ENCODE results near the gene CFAP46.

The CFAP46 gene

GRCh38 chr10:132942101-132943057, at the start of gene CFAP46:
CFAP46 (minus strand) TSS chr10:132942570; CDS start chr10:132942484, 86 bp downstream.
- no peak for DNase-seq

- no peak for DNase-seq
Observed at GRCh38 chr10:132991706-132992432, 49.5 kb upstream of the CFAP46 start.

GRCh38 chr10:132990684-132991545, 48.5 kb upstream of the CFAP46 start:
- no peak for DNase-seq

GRCh38 chr10:132989476-132990415, 47.4 kb upstream of the CFAP46 start:
- no peak for DNase-seq

GRCh38 chr10:132988988-132989387, 46.6 kb upstream of the CFAP46 start:
- DNase-seq = no peak

GRCh38 chr10:132987671-132988571, 45.6 kb upstream of the CFAP46 start:
- no peak for DNase-seq

- DNase-seq = no peak
Observed at GRCh38 chr10:132986978-132987377, 44.6 kb upstream of the CFAP46 start.

- DNase-seq = no peak
Observed at GRCh38 chr10:132986576-132986975, 44.2 kb upstream of the CFAP46 start.

- DNase-seq = no peak
Observed at GRCh38 chr10:132986076-132986475, 43.7 kb upstream of the CFAP46 start.

GRCh38 chr10:132985546-132985900, 43.2 kb upstream of the CFAP46 start:
- DNase-seq = no peak

- no peak for DNase-seq
Observed at GRCh38 chr10:132984801-132985545, 42.6 kb upstream of the CFAP46 start.

GRCh38 chr10:132984008-132984295, 41.6 kb upstream of the CFAP46 start:
- DNase-seq = no peak

- no peak for DNase-seq
Observed at GRCh38 chr10:132983252-132984007, 41.1 kb upstream of the CFAP46 start.

- DNase-seq = no peak
Observed at GRCh38 chr10:132982301-132982989, 40.1 kb upstream of the CFAP46 start.

- no peak for DNase-seq
Observed at GRCh38 chr10:132981746-132982145, 39.4 kb upstream of the CFAP46 start.

- no peak for DNase-seq
Observed at GRCh38 chr10:132981173-132981555, 38.8 kb upstream of the CFAP46 start.

- no peak for DNase-seq
Observed at GRCh38 chr10:132980426-132981172, 38.2 kb upstream of the CFAP46 start.
